ENCODE measurements around the gene MKRN2OS. TPM values are rescaled to one million over a fixed set of nuclear protein-coding genes. Genes with fewer than 3 reads are reported as not detected.

Gene MKRN2OS
- total RNA-seq, 2 experiments from 2014 or later, result not detected

GRCh38 chr3:12583280-12583679, 38.0 kb upstream of the MKRN2OS start:
- CTCF ChIA-PET (ENCODE audit: unreplicated experiment), result no interaction called here
- Histone ChIP-seq H3K4me3 (ENCODE audit: low read depth, low read length, poor library complexity, severe bottlenecking) (no peak overlapping the region), H3K4me1 (ENCODE audit: insufficient read depth, low read length, poor library complexity, severe bottlenecking) (no peaks in the 10 kb centered on the region), H3K36me3 (ENCODE audit: insufficient read depth, low read length) (peaks cover 93% of the 10 kb centered on the region), H2AFZ (ENCODE audit: low read length) (no peak overlapping the region), H3K9me3 (ENCODE audit: low read length) (no peaks in the 10 kb centered on the region), H3K9me2 (ENCODE audit: insufficient read depth, low read length) (no peaks in the 10 kb centered on the region), H3K27ac (ENCODE audit: low read depth, low read length, poor library complexity, severe bottlenecking) (no peak overlapping the region), H3K79me2 (ENCODE audit: insufficient read depth, low read depth, low read length) (no peaks in the 10 kb centered on the region), H3K4me2 (ENCODE audit: low read length) (no peak overlapping the region), H4K20me1 (ENCODE audit: insufficient read depth, low read length) (no peaks in the 10 kb centered on the region)
- no peak for TF ChIP-seq EZH2phosphoT487 (IDR thresholded peaks at IDR 0.05; ENCODE audit: borderline replicate concordance, low read depth, low read length)
- TF ChIP-seq, protein P1, sequence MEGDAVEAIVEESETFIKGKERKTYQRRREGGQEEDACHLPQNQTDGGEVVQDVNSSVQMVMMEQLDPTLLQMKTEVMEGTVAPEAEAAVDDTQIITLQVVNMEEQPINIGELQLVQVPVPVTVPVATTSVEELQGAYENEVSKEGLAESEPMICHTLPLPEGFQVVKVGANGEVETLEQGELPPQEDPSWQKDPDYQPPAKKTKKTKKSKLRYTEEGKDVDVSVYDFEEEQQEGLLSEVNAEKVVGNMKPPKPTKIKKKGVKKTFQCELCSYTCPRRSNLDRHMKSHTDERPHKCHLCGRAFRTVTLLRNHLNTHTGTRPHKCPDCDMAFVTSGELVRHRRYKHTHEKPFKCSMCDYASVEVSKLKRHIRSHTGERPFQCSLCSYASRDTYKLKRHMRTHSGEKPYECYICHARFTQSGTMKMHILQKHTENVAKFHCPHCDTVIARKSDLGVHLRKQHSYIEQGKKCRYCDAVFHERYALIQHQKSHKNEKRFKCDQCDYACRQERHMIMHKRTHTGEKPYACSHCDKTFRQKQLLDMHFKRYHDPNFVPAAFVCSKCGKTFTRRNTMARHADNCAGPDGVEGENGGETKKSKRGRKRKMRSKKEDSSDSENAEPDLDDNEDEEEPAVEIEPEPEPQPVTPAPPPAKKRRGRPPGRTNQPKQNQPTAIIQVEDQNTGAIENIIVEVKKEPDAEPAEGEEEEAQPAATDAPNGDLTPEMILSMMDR (conservative IDR thresholded peaks at IDR 0.05; ENCODE audit: low read length), result no peak
- POLR2A ChIA-PET, result interaction anchor here (0.6 to 1.9 kb wide), 4 partner anchors 14 to 120 kb away, joined by 3 to 8 read pairs (median 4); no protein-coding TSS in a partner anchor
- no TSS peak for BruUV-seq (replicated peaks)
- no peak for DNase-seq (ENCODE audit: low spot score)
- intact Hi-C loops (cut with micrococcal nuclease; ENCODE audit: unreplicated experiment), result no loop called here

DNA sequence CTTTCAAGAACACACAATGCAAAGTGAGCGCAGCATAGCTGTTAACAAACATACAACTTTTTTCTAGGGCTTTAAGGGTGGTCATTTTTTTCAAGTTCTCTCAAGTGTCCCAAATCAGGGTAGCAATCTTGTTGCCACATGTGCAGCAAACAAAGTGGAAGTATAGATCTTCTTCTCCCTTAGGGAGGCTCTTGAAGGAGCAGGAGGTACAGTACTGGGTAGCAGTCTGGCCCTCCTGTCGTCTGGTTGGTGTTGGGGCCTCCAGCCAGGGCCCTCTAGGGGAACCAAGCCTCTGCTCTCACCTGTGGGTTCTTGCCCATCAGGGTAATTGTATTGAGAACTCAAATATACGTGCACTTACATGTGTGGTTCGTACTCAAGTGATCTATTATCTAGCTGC, 37.4 kb upstream of the MKRN2OS start:
- no peak overlapping the region for H2AFZ ChIP-seq (ENCODE audit: low read length)
- TF ChIP-seq EZH2phosphoT487 (IDR thresholded peaks at IDR 0.05; ENCODE audit: borderline replicate concordance, low read depth, low read length), result no peak
- BruUV-seq (replicated peaks), result TSS peak; percentile 18
- no peaks in the 10 kb centered on the region for H4K20me1 ChIP-seq (ENCODE audit: insufficient read depth, low read length)
- peaks cover 93% of the 10 kb centered on the region for H3K36me3 ChIP-seq (ENCODE audit: insufficient read depth, low read length)
- POLR2A ChIA-PET, result interaction anchor here (1.1 to 1.9 kb wide), 3 partner anchors 14 to 121 kb away, joined by 3 to 8 read pairs (median 3); no protein-coding TSS in a partner anchor
- no peak overlapping the region for H3K4me2 ChIP-seq (ENCODE audit: low read length)
- DNase-seq (ENCODE audit: low spot score), result no peak
- H3K4me3 ChIP-seq (ENCODE audit: low read depth, low read length, poor library complexity, severe bottlenecking), result no peak overlapping the region
- no peaks in the 10 kb centered on the region for H3K9me2 ChIP-seq (ENCODE audit: insufficient read depth, low read length)
- no peaks in the 10 kb centered on the region for H3K9me3 ChIP-seq (ENCODE audit: low read length)
- CTCF ChIA-PET (ENCODE audit: unreplicated experiment), result no interaction called here
- no peak overlapping the region for H3K27ac ChIP-seq (ENCODE audit: low read depth, low read length, poor library complexity, severe bottlenecking)
- H3K4me1 ChIP-seq (ENCODE audit: insufficient read depth, low read length, poor library complexity, severe bottlenecking), result no peaks in the 10 kb centered on the region
- intact Hi-C loops (cut with micrococcal nuclease; ENCODE audit: unreplicated experiment), result no loop called here
- H3K79me2 ChIP-seq (ENCODE audit: insufficient read depth, low read depth, low read length), result no peaks in the 10 kb centered on the region

GRCh38 chr3:12579905-12580304, 34.6 kb upstream of the MKRN2OS start:
- no peaks in the 10 kb centered on the region for H3K9me2 ChIP-seq (ENCODE audit: insufficient read depth, low read length)
- H3K36me3 ChIP-seq (ENCODE audit: insufficient read depth, low read length), result peaks cover 92% of the 10 kb centered on the region
- no peak for TF ChIP-seq EZH2phosphoT487 (IDR thresholded peaks at IDR 0.05; ENCODE audit: borderline replicate concordance, low read depth, low read length)
- TF ChIP-seq, protein P1 (conservative IDR thresholded peaks at IDR 0.05; ENCODE audit: low read length), result no peak
- BruUV-seq (replicated peaks), result no TSS peak
- H2AFZ ChIP-seq (ENCODE audit: low read length), result no peak overlapping the region
- H3K27ac ChIP-seq (ENCODE audit: low read depth, low read length, poor library complexity, severe bottlenecking), result no peak overlapping the region
- no peaks in the 10 kb centered on the region for H3K4me1 ChIP-seq (ENCODE audit: insufficient read depth, low read length, poor library complexity, severe bottlenecking)
- H4K20me1 ChIP-seq (ENCODE audit: insufficient read depth, low read length), result no peaks in the 10 kb centered on the region
- H3K9me3 ChIP-seq (ENCODE audit: low read length), result no peaks in the 10 kb centered on the region
- no peak for DNase-seq (ENCODE audit: low spot score)
- CTCF ChIA-PET (ENCODE audit: unreplicated experiment), result no interaction called here
- no peak overlapping the region for H3K4me3 ChIP-seq (ENCODE audit: low read depth, low read length, poor library complexity, severe bottlenecking)
- POLR2A ChIA-PET, result no interaction called here
- H3K4me2 ChIP-seq (ENCODE audit: low read length), result no peak overlapping the region
- H3K79me2 ChIP-seq (ENCODE audit: insufficient read depth, low read depth, low read length), result no peaks in the 10 kb centered on the region
- intact Hi-C loops (cut with micrococcal nuclease; ENCODE audit: unreplicated experiment), result no loop called here

Measured in OCI-LY7 (cell line).